SIG-M5 treated with dmso at 0.1 percent for 504 hours (cell line): ENCODE measurements around the gene FAM236A.
"Not testable (repeated sequence)": the region's sequence is repeated elsewhere in the genome, so short reads cannot be mapped to it uniquely, and the experiment has no call there.

ENCODE experiments used
- DNase-seq: peaks from one replicate; lab custom pipeline; 2025; ENCODE audit not compliant: unreplicated experiment; lab: John Stamatoyannopoulos, UW

FAM236A gene

DNA sequence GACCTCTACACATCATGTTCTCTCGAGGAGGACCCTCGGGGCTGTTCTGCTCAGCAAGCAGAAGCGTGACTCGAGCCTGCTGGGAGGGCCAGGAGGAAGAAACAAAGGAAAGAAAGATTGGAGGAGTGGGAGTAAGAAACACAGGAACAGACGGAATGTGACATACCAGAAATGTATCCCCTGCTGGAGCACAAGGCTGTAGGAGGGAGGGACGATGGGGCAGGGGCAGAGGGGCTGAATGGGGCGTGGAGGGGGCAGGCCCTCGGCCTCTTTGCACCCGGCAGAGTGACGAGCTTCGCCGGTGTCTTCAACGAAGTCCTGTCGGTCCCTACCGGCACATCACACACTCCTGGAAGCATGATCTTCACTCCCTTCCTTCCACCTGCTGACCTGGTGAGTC, at the start of gene FAM236A:
Gene FAM236A (plus strand): TSS at position 301 of the 400 bp plus-strand sequence. CDS start 57 bp downstream, at position 358.
- DNase-seq = not testable (repeated sequence)

DNA sequence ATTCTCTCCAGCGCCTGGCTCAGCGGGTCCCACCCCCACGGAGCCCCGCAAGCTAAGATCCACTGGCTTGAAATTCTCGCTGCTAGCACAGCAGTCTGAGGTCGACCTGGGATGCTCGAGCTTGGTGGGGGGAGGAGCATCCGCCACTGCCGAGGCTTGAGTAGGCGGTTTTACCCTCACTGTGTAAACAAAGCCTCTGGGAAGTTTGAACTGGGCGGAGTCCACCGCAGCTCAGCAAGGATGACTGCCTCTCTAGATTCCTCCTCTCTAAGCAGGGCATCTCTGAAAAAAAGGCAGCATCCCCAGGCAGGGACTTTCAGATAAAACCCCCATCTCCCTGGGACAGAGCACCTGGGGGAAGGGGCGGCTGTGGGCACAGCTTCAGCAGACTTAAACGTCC, 48.3 kb upstream of the FAM236A start:
- DNase-seq = not testable (repeated sequence)

DNA sequence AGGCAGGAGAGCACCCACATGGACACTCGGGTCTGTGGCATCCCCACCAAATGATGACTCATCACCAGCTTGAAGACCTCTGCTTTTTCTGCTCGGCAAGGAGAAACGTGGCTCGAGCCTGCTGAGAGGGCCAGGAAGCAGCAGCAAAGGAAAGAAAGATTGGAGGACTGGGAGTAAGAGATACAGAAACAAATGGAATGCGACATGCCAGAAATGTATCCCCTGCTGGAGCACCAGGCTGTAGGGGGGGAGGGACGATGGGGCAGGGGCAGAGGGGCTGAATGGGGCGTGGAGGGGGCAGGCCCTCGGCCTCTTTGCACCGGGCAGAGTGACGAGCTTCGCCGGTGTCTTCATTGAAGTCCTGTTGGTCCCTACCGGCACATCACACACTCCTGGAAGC, 25.7 kb upstream of the FAM236A start, which contains the start of gene FAM236C:
Gene FAM236C (plus strand): TSS at position 301 of the 400 bp plus-strand sequence. CDS start 100 bp downstream, outside the sequence.
- DNase-seq = not testable (repeated sequence)

DNA sequence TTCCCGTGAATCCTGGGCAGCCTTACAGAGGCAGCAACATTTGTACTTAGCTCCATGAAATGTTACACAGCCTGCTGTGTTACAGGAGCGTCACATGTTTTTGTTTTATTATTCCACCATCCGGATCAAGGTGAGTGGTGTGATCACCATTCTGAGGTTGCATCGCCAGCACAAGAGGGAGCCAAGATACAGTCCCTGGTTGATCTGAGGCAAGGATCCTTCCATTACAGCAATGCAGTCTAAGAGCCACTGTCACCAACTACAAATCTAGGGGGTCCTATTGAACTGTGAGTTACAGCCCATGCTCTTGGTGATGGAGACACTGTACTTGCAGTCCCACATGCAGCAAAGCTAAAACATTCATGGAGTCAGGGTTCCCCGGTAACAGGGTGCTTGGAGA, 21.9 kb upstream of the FAM236A start:
- DNase-seq = not testable (repeated sequence)

DNA sequence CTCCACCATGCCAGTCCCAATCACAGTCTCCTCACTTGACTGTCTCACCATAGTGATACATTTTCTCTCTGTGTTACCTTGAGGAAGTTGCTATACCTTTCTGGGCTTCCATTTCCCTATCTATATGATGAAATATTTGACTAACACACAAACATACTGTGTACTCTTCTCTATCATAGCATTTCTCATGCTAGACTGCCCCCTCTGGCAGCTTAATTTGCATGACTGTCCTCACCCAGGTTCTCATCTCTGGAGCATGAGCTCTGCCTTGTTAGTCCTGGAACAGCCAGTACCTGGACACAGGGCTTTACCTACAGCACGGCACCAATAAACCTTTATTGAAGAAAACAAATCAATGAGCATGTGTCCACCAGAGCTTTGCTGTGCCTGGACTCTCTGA, 5.7 kb upstream of the FAM236A start:
- DNase-seq = not testable (repeated sequence)

DNA sequence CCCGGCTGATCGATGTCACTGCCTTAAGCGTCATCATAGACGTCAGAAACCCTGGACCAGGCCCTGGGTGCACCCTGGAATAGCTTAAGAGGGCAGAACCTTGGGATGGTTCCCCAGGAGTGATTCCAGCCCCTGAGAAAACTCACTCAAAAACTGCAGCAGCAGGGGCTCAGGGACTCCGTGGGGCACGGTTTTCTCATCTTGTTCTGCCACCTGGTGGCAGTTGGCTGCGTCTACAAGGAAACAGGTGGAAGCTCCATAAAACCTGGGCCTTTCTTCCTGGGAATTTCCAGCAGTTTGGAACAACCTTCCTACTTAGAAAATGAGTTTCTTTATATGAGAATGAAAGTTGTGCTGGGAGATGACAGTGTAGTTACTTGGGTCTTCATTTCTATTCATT, 1.6 kb upstream of the FAM236A start:
- DNase-seq = not testable (repeated sequence)

DNA sequence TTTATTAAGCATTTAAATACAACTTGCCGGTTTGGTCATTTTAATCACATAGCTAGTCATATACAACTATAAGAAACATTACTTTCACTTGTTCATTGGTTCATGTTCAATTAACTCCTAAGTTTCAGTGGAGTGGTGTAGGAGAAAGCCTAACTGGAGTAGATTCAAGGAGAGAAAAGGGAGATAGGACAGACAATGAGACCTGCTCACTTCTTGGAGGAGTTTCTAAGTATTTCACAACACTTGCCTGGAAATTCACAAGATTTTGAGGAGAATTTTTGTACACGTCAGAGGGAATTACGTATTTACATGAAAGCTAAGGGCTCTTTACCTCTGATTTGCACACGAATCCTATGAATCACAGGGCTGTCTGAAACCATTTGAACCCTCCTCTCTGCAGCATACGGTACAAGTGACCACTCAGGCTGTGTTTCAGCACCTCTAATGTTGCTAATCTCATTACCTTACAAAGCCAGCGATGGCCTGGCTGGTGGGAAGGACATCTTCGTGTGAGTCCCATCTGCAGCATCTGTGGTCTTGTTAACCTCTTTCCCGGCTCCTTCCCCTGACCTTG, 1.0 kb upstream of the FAM236A start:
- DNase-seq = not testable (repeated sequence)

DNA sequence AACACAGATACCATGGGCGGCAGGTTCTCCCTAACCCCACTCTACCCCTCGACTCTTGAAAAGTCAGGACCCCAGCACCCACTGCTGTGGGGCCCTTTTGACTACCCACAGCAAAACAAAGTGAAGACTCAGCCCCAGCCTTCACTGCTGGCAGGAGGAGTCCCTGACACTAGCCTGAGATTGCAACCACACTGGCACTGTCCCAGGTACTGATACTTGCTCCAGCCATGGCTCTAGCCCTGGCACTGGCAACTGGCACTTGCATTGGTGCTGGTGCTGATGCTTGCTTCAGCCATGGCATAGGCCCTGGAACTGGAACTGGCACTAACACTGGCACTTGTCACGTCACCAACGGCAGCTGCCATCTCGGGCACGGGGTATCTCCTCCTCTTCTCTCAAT, 4.3 kb downstream of the FAM236A start:
- DNase-seq = not testable (repeated sequence)

DNA sequence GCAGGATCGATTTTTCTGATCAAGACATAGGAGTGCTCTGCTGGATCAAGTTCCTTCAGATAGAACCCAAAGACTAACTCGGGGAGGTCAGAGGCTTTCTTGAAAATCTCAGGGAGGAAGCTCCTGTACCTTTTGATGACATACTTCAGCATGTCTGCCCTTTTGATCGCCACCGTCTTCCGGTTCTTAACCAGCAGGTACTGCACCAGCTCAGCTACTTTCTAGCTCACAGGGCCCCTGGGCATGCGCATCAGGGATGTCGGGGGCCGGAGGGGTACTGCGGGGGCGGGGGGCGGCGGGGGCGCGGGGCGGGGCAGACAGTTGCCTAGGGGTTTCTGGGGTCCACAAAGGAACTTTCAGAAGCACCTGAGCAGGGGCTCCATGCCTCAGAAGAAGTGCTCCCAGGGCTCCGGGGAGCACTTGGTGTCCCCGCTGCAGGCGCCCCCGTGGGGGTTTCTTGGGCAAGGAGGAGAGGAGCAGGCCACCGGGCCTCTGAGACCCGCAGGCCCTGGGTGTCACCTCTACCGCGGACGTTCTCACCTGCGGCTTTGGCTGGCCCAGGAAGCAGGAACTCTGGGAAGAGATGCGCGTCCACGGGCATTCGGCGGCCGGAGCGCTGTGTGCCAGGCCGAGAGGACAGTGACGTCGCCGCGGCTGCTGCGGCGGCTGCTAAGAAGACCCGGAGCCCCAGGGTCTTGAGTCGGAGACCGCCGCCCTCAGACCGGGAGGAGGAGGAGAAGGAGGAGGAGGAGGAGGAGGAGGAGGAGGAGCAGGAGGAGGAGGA, 5.2 kb downstream of the FAM236A start:
- not testable (repeated sequence) for DNase-seq

DNA sequence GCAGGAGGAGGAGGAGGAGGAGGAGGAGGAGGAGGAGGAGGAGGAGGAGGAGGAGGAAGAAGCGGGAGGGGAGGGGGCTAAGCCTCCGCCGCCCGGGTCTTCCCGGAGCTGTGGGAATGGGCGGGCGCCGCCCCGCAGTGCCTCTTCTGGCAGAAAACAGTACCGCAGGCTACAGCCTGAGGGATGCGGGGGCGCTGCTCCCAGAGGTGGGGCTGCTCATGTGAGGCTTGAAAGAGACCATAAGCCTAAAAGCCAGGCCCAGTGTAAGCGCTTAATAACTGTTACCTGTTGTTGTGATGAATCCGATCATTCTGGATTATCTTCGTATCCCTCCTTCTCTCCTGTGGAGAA, 5.8 kb downstream of the FAM236A start, which contains the start of gene DMRTC1:
Gene DMRTC1 (minus strand): TSS at position 19 of the 351 bp plus-strand sequence. CDS start 68,143 bp downstream, outside the sequence.
- not testable (repeated sequence) for DNase-seq

DNA sequence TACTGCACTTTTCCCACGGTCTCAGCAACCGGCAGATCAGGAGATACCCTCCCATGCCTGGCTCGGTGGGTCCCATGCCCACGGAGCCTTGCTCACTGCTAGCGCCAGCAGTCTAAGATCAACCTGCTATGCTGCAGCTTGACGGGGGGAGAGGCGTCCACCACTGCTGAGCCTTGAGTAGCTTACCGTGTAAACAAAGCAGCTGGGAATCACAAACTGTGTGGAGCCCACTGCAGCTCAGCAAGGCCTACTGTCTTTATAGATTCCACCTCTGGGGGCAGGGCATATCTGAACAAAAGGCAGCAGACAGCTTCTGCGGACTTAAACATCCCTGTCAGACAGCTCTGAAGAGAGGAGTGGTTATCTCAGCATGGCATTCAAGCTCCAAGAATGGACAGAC, 22.0 kb downstream of the FAM236A start:
- DNase-seq = not testable (repeated sequence)

DNA sequence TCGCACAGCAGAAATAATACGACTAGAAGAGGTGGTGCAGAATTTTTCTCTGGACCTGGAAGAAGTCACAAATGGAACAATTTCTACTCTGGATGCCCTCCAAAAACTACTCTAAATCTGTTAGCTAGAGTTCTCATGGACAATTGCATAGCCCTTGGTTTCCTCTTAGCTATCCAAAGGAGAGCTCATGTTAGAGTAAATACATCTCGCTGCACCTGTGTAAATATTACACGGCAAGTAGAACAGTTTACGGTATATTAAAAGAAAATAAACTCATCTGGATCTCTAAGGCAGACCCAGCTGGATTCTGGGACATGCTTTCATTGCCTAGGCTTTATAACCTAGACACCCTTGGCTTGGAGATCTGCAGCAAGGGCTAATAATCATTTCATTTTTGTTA, 33.9 kb downstream of the FAM236A start:
- DNase-seq = not testable (repeated sequence)

DNA sequence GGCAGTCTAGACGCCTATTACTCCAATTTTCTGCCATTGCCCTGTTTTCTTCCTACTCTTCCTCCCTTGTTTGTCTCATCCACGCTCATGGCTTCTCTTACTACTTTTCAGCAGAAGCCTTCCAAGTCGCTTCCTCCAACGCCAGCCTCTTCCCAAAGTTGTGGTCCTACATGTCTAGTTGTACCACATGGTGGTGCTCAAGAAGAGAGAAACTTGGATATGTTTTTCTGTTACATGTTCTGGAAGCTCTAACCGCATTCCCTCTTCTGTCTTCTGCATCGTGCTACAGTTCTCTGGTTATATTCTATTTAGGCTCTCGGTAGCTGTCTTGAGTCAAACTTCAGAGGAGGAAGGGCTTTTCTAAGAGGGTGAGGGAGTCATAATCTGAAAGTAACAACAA, 36.9 kb downstream of the FAM236A start:
- DNase-seq = not testable (repeated sequence)

DNA sequence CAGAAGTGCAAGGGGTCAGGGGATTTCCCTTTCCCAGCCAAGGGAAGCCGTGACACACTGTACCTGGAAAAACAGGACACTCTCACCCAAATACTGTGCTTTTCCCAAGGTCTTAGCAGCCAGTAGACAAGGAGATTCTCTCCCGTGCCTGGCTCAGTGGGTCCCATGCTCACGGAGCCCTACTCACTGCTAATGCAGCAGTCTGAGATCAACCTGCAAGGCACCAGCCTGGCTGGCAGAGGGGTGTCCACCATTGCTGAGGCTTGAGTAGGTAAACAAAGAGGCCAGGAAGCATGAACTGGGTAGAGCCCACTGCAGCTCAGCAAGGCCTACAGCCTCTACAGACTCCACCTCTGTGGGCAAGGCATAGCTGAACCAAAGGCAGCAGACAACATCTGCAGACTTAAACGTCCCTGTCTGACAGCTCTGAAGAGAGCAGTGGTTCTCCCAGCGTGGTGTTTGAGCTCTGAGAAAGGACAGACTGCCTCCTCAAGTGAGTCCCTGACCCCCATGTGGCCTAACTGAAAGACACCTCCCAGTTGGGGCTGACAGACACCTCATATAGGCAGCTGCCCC, 43.0 kb downstream of the FAM236A start:
- not testable (repeated sequence) for DNase-seq
